Gastroesophageal sphincter (tissue), 4 donors: ENCODE results near the gene AGFG2. TPM values are rescaled to one million over a fixed set of nuclear protein-coding genes. Genes with fewer than 3 reads are reported as not detected.
A peak's percentile ranks its signal among the peaks of the same experiment; 100 is the strongest.

Experiments used
- ATAC-seq: fragments of 150-250 bp; one replicate; pipeline ENCODE4 v1.9.1; 2016; ENCODE audit warnings: mild to moderate bottlenecking, moderate library complexity
- H3K27ac ChIP-seq, 4 donors: fragments of 200-600 bp; sonication (generic) in 3 of 4; 1 replicate in 3 of 4; 2 replicates in 1 of 4; pipeline ENCODE4 v1.5.1; 2016 to 2019
- H3K27me3 ChIP-seq: fragments of 200-600 bp; sonication (generic); one replicate; pipeline ENCODE4 v1.5.1; 2019
- H3K36me3 ChIP-seq, 2 donors: fragments of 200-600 bp; sonication (generic); one replicate each; pipeline ENCODE4 v1.5.1; 2019; ENCODE audit warnings: control low read depth in 1 of 2
- H3K4me1 ChIP-seq, 3 donors: fragments of 200-600 bp; sonication (generic); 1 replicate in 2 of 3; 2 replicates in 1 of 3; pipeline ENCODE4 v1.5.1; 2016 to 2019; ENCODE audit warnings: control low read depth in 2 of 3
- H3K4me3 ChIP-seq, 2 donors: fragments of 200-600 bp; sonication (generic); one replicate each; pipeline ENCODE4 v1.5.1; 2019; ENCODE audit warnings: mild to moderate bottlenecking in 1 of 2, moderate library complexity in 1 of 2
- H3K9me3 ChIP-seq, 3 donors: fragments of 200-600 bp; sonication (generic); one replicate each; pipeline ENCODE4 v1.5.1; 2017 to 2019; ENCODE audit warnings: control low read depth in 2 of 3
- CTCF ChIP-seq, 4 experiments: fragments of 200-600 bp in 2 of 4; fragments of 450-650 bp in 2 of 4; sonication (generic) in 1 of 4; IDR thresholded peaks; one replicate each; pipeline ENCODE4 v1.5.1; 2017 to 2019; ENCODE audit warnings: antibody characterized with exemption in 4 of 4, mild to moderate bottlenecking in 2 of 4, moderate library complexity in 2 of 4
- EP300 ChIP-seq: sonication (generic); formaldehyde crosslinking; IDR thresholded peaks from one replicate; pipeline ENCODE4 v1.6.1; 2017; ENCODE audit warnings: antibody characterized with exemption, mild to moderate bottlenecking
- POLR2A ChIP-seq, 2 donors: fragments of 450-650 bp; IDR thresholded peaks; one replicate each; pipeline ENCODE4 v1.6.1; 2017; ENCODE audit warnings: antibody characterized with exemption in 2 of 2, mild to moderate bottlenecking in 2 of 2, moderate library complexity in 1 of 2
- POLR2AphosphoS5 ChIP-seq: sonication (generic); formaldehyde crosslinking; IDR thresholded peaks from one replicate; pipeline ENCODE4 v1.6.1; 2017; ENCODE audit warnings: antibody characterized with exemption
- WGBS, 2 donors: methylation state at CpG; one replicate each; pipeline ENCODE4 v1.1.5; 2018; ENCODE audit warnings: low coverage in 1 of 2; 5-methylcytosine and 5-hydroxymethylcytosine counted together
- total RNA-seq, 4 donors: library from RNA; depleted of rRNA; stranded (reverse); fragments of >200 nt; gene quantifications; one replicate each; pipeline ENCODE4 v1.1.0, GENCODE V29; 2016

AGFG2 gene
- total RNA-seq, 4 donors from 2014 or later = 26.0 to 60.1 (median 36.6) TPM

GRCh38 chr7:100565133-100565571, 26.1 kb downstream of the AGFG2 start:
- Histone ChIP-seq H3K4me1 (peaks cover 0 to 29% (median 7%) of the 10 kb centered on the region in 3 donors), H3K36me3 (peaks cover 0 to 55% of the 10 kb centered on the region in 2 donors), H3K4me3 (no peak overlapping the region), H3K27ac (no peak overlapping the region), H3K27me3 (peaks cover 2% of the 10 kb centered on the region), H3K9me3 (no peaks in the 10 kb centered on the region)
- no peak for ATAC-seq
- no peak for TF ChIP-seq POLR2A (IDR thresholded peaks at IDR 0.05)
- no peak for TF ChIP-seq EP300
- TF ChIP-seq CTCF (IDR thresholded peaks at IDR 0.05) = no peak
- no peak for TF ChIP-seq POLR2AphosphoS5
- 88 to 100% methylated on average over 2 to 6 of the region's 11 CpGs for WGBS, 2 donors

GRCh38 chr7:100566018-100566531, 27.1 kb downstream of the AGFG2 start:
- no peak for ATAC-seq
- Histone ChIP-seq H3K4me3 (no peak overlapping the region), H3K27me3 (peaks cover 9% of the 10 kb centered on the region), H3K36me3 (peaks cover 0 to 48% of the 10 kb centered on the region in 2 donors), H3K27ac (no peak overlapping the region), H3K4me1 (peaks cover 0 to 36% (median 10%) of the 10 kb centered on the region in 3 donors), H3K9me3 (no peaks in the 10 kb centered on the region)
- WGBS, 2 donors = 83% methylated on average over 3 of the region's 6 CpGs; no CpG with 5 or more reads in 1 of the 2 donors
- TF ChIP-seq EP300 (no peak), POLR2AphosphoS5 (no peak), POLR2A (IDR thresholded peaks at IDR 0.05) (no peak), CTCF (IDR thresholded peaks at IDR 0.05) (no peak)

- peak overlapping the region in 1 of 4 donors; percentile 14 for H3K27ac ChIP-seq
- H3K4me1 ChIP-seq = peaks cover 0 to 37% (median 10%) of the 10 kb centered on the region in 3 donors
- no peak overlapping the region for H3K4me3 ChIP-seq
- WGBS, 2 donors = 50 to 80% methylated on average over 1 to 3 of the region's 12 CpGs
- ATAC-seq = no peak
- peaks cover 0 to 37% of the 10 kb centered on the region in 2 donors for H3K36me3 ChIP-seq
- H3K27me3 ChIP-seq = peaks cover 20% of the 10 kb centered on the region
- TF ChIP-seq POLR2A (IDR thresholded peaks at IDR 0.05) = no peak
- no peak for TF ChIP-seq CTCF (IDR thresholded peaks at IDR 0.05)
- no peak for TF ChIP-seq EP300
- no peak for TF ChIP-seq POLR2AphosphoS5
- H3K9me3 ChIP-seq = no peaks in the 10 kb centered on the region
Observed at GRCh38 chr7:100567031-100567730, 28.2 kb downstream of the AGFG2 start.

- TF ChIP-seq POLR2AphosphoS5 (no peak), CTCF (IDR thresholded peaks at IDR 0.05) (no peak), POLR2A (IDR thresholded peaks at IDR 0.05) (no peak), EP300 (no peak)
- H3K4me3 ChIP-seq = no peak overlapping the region
- H3K36me3 ChIP-seq = peaks cover 0 to 36% of the 10 kb centered on the region in 2 donors
- peaks cover 0 to 37% (median 10%) of the 10 kb centered on the region in 3 donors for H3K4me1 ChIP-seq
- H3K27me3 ChIP-seq = peaks cover 25% of the 10 kb centered on the region
- ATAC-seq = no peak
- peak overlapping the region in 1 of 4 donors; percentile 11 for H3K27ac ChIP-seq
- no peaks in the 10 kb centered on the region for H3K9me3 ChIP-seq
- WGBS, 2 donors = no CpG with 5 or more reads among the region's 3 CpGs
Observed at GRCh38 chr7:100567751-100568175, 28.8 kb downstream of the AGFG2 start.
